ENCODE data around the gene CMTM5.
"Not testable (repeated sequence)": the region's sequence is repeated elsewhere in the genome, so short reads cannot be mapped to it uniquely, and the experiment has no call there.

Gene CMTM5

DNA sequence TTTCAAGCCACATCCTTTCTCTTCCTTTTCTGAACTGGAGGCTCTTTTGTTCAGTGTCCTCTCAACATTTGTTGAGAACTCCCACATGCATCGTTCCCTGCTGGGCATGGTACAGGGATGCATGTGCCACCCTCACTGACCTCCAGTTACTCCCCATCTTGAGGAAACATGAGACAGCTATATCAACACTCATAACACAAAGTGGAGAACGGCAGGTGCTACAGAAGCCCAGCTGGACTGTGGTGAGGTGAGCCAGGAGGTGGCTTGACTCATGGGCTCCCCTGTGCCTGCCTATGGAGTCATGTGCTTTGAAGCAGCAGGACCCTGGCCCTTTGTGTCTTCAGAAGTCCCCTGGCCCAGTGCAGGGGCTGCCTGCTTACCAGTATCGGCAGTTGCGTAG is 21.5 kb downstream of the CMTM5 start:
- DNase-seq (ENCODE audit: extremely low read depth, low read depth) = no peak
- no peak for TF ChIP-seq CTCF (IDR thresholded peaks at IDR 0.05; ENCODE audit: low read depth, low read length, missing control alignments)
- H3K4me3 ChIP-seq (replicated peaks; ENCODE audit: low read depth, low read length) = no peak overlapping the region

DNA sequence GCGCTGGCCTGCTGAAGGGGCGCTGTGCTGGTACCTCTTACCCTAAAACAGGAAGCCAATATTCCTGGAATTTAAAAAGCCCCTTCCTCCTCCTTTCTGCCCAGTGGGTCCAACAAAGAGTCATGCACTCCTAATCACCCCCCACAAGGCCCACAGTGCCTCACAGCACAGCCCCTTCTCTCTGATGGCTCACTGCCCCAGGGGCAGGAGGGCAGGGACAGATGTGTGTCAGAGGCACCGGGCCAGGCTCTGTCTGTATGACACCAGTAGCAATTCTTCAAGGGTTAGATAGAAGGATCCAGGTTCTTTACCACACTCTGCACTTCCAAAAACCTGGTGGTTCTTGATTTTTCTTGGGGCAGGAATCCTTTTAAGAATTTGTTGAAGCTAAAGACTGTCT is 22.3 kb downstream of the CMTM5 start:
- DNase-seq (ENCODE audit: extremely low read depth, low read depth) = no peak
- TF ChIP-seq CTCF (IDR thresholded peaks at IDR 0.05; ENCODE audit: low read depth, low read length, missing control alignments) = no peak

DNA sequence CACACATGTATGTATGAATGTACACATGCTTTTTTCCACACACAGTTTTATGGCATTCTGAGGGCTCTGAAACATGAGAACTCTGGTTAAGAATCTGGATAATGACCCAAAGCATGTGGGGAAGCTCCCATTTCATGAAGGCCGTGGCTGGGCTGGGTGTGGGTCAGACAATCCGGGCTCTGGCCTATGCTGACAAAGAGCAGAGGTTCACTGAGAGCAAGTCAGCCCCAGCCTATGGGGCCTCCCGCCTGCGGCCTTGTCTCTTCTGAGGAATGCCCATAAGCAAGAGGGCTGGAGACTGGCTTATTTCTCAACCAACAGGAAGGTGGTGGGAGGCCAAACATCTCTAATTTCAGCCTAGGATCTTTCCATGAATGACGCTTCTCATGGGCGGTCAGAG is 22.7 kb downstream of the CMTM5 start:
- TF ChIP-seq CTCF (IDR thresholded peaks at IDR 0.05; ENCODE audit: low read depth, low read length, missing control alignments) = no peak
- no peak overlapping the region for H3K4me3 ChIP-seq (replicated peaks; ENCODE audit: low read depth, low read length)

More for the DNA sequence above, 22.3 kb downstream of the CMTM5 start:
- H3K4me3 ChIP-seq (replicated peaks; ENCODE audit: low read depth, low read length) = no peak overlapping the region

GRCh38 chr14:23400496-23401149 is 23.8 kb downstream of the CMTM5 start:
- not testable (repeated sequence) for DNase-seq (ENCODE audit: extremely low read depth, low read depth)

More for the DNA sequence above, 22.7 kb downstream of the CMTM5 start:
- DNase-seq (ENCODE audit: extremely low read depth, low read depth) = no peak

DNA sequence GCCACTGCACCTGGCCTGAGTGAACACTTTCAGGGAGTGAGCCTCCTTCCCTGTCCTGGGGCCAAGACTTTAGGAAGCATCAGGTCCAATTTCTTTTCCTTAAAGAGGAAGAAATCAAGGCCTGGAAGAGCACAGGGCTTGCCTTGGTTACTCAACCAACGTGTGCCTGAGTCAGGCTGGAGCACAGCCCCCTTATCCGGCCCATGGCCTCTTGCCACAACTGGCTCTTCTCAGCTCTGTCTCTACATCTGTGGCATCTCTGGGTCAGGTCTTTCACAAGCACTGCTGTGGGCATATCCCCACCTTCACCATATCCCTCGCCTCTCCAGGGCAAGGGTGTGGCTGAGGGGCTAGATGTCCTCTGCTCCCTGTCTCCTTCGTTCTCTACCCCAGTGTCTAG is 24.4 kb downstream of the CMTM5 start:
- DNase-seq (ENCODE audit: extremely low read depth, low read depth) = no peak
- H3K4me3 ChIP-seq (replicated peaks; ENCODE audit: low read depth, low read length) = no peak overlapping the region
- no peak for TF ChIP-seq CTCF (IDR thresholded peaks at IDR 0.05; ENCODE audit: low read depth, low read length, missing control alignments)

More at GRCh38 chr14:23400496-23401149, 23.8 kb downstream of the CMTM5 start:
- not testable (repeated sequence) for H3K4me3 ChIP-seq (replicated peaks; ENCODE audit: low read depth, low read length)

- no peak overlapping the region for H3K4me3 ChIP-seq (replicated peaks; ENCODE audit: low read depth, low read length)
- TF ChIP-seq CTCF (IDR thresholded peaks at IDR 0.05; ENCODE audit: low read depth, low read length, missing control alignments) = no peak
- no peak for DNase-seq (ENCODE audit: extremely low read depth, low read depth)
These were observed 25.7 kb downstream of the CMTM5 start for GRCh38 chr14:23402296-23403138.

- H3K4me3 ChIP-seq (replicated peaks; ENCODE audit: low read depth, low read length) = no peak overlapping the region
- TF ChIP-seq CTCF (IDR thresholded peaks at IDR 0.05; ENCODE audit: low read depth, low read length, missing control alignments) = no peak
- DNase-seq (ENCODE audit: extremely low read depth, low read depth) = no peak
These were observed 26.2 kb downstream of the CMTM5 start for GRCh38 chr14:23403139-23403438.

All from HFF-Myc (cell line).